ENCODE data around the gene ARL5A.
"Not testable (repeated sequence)": the region's sequence is repeated elsewhere in the genome, so short reads cannot be mapped to it uniquely, and the experiment has no call there.

Gene ARL5A

GRCh38 chr2:151795646-151796240, 32.5 kb downstream of the ARL5A start:
- DNase-seq (ENCODE audit: low read depth in 3 of 3), result no peak

- DNase-seq (ENCODE audit: low read depth in 3 of 3), result not testable (repeated sequence)
Measured at GRCh38 chr2:151794422-151794821, 33.8 kb downstream of the ARL5A start.

- no peak for DNase-seq (ENCODE audit: low read depth in 3 of 3)
Measured at GRCh38 chr2:151793123-151793522, 35.1 kb downstream of the ARL5A start.

GRCh38 chr2:151792589-151792988, 35.6 kb downstream of the ARL5A start:
- no peak for DNase-seq (ENCODE audit: low read depth in 3 of 3)

GRCh38 chr2:151791545-151791944, 36.7 kb downstream of the ARL5A start:
- DNase-seq (ENCODE audit: low read depth in 3 of 3), result no peak

- no peak for DNase-seq (ENCODE audit: low read depth in 3 of 3)
Measured at GRCh38 chr2:151790689-151791088, 37.5 kb downstream of the ARL5A start.

GRCh38 chr2:151789055-151789834, 39.0 kb downstream of the ARL5A start:
- DNase-seq (ENCODE audit: low read depth in 3 of 3), result no peak

- no peak for DNase-seq (ENCODE audit: low read depth in 3 of 3)
Measured at GRCh38 chr2:151786483-151786882, 41.7 kb downstream of the ARL5A start.

GRCh38 chr2:151786077-151786476, 42.1 kb downstream of the ARL5A start:
- no peak for DNase-seq (ENCODE audit: low read depth in 3 of 3)

- DNase-seq (ENCODE audit: low read depth in 3 of 3), result no peak
Measured at GRCh38 chr2:151783133-151783520, 45.1 kb downstream of the ARL5A start.

- DNase-seq (ENCODE audit: low read depth in 3 of 3), result no peak
Measured at GRCh38 chr2:151782378-151783132, 45.7 kb downstream of the ARL5A start.

GRCh38 chr2:151781642-151782041, 46.6 kb downstream of the ARL5A start:
- no peak for DNase-seq (ENCODE audit: low read depth in 3 of 3)

- DNase-seq (ENCODE audit: low read depth in 3 of 3), result no peak
Measured at GRCh38 chr2:151780938-151781337, 47.3 kb downstream of the ARL5A start.

- no peak for DNase-seq (ENCODE audit: low read depth in 3 of 3)
Measured at GRCh38 chr2:151777935-151778334, 50.3 kb downstream of the ARL5A start.

- DNase-seq (ENCODE audit: low read depth in 3 of 3), result no peak
Measured at GRCh38 chr2:151777487-151777886, 50.7 kb downstream of the ARL5A start.

GRCh38 chr2:151776367-151776766, 51.9 kb downstream of the ARL5A start:
- no peak for DNase-seq (ENCODE audit: low read depth in 3 of 3)

- no peak for DNase-seq (ENCODE audit: low read depth in 3 of 3)
Measured at GRCh38 chr2:151775057-151775740, 53.0 kb downstream of the ARL5A start.

- no peak for DNase-seq (ENCODE audit: low read depth in 3 of 3)
Measured at GRCh38 chr2:151774506-151774905, 53.7 kb downstream of the ARL5A start.

GRCh38 chr2:151771599-151772358, 56.4 kb downstream of the ARL5A start:
- DNase-seq (ENCODE audit: low read depth in 3 of 3), result no peak

GRCh38 chr2:151770995-151771394, 57.2 kb downstream of the ARL5A start:
- DNase-seq (ENCODE audit: low read depth in 3 of 3), result no peak

GRCh38 chr2:151769606-151770005, 58.6 kb downstream of the ARL5A start:
- no peak for DNase-seq (ENCODE audit: low read depth in 3 of 3)
